Stimulated activated CD4-positive, alpha-beta T cell treated with anti-CD3 and anti-CD28 coated beads, Interleukin-4, amount 100 ng/mL, for 24 hours (primary cell): ENCODE data around the gene BAG3.
A peak's percentile ranks its signal among the peaks of the same experiment; 100 is the strongest.
"Not testable (repeated sequence)": the region's sequence is repeated elsewhere in the genome, so short reads cannot be mapped to it uniquely, and the experiment has no call there.

Experiments
- DNase-seq: peaks from one replicate; pipeline ENCODE4 v3.0.0-alpha.2; 2020

BAG3 gene

GRCh38 chr10:119650692-119651513 lies at the start of gene BAG3:
Gene BAG3, plus strand, starts transcription at chr10:119651380. Its CDS starts 296 bp downstream, at chr10:119651676.
- peak; percentile 81 for DNase-seq

GRCh38 chr10:119602241-119603095 lies 48.7 kb upstream of the BAG3 start:
- peak; percentile 32 for DNase-seq

- no peak for DNase-seq
Observed at GRCh38 chr10:119604468-119604867, 46.7 kb upstream of the BAG3 start.

- DNase-seq, result peak; percentile 37
Observed at GRCh38 chr10:119608316-119609155, 42.6 kb upstream of the BAG3 start.

- no peak for DNase-seq
Observed at GRCh38 chr10:119609516-119609915, 41.7 kb upstream of the BAG3 start.

GRCh38 chr10:119611433-119611832 lies 39.7 kb upstream of the BAG3 start:
- DNase-seq, result no peak

GRCh38 chr10:119613741-119614140 lies 37.4 kb upstream of the BAG3 start:
- DNase-seq, result no peak

GRCh38 chr10:119614686-119615085 lies 36.5 kb upstream of the BAG3 start:
- DNase-seq, result no peak

GRCh38 chr10:119616882-119617570 lies 34.2 kb upstream of the BAG3 start:
- DNase-seq, result peak; percentile 10

- DNase-seq, result no peak
Observed at GRCh38 chr10:119619215-119619614, 32.0 kb upstream of the BAG3 start.

GRCh38 chr10:119619811-119620210 lies 31.4 kb upstream of the BAG3 start:
- DNase-seq, result not testable (repeated sequence)

GRCh38 chr10:119620241-119621077 lies 30.7 kb upstream of the BAG3 start:
- DNase-seq, result no peak

GRCh38 chr10:119621078-119621384 lies 30.1 kb upstream of the BAG3 start:
- DNase-seq, result no peak

GRCh38 chr10:119625570-119626280 lies 25.5 kb upstream of the BAG3 start:
- DNase-seq, result no peak

GRCh38 chr10:119630300-119630699 lies 20.9 kb upstream of the BAG3 start:
- no peak for DNase-seq

GRCh38 chr10:119633538-119634218 lies 17.5 kb upstream of the BAG3 start:
- DNase-seq, result no peak

- DNase-seq, result no peak
Observed at GRCh38 chr10:119634219-119634544, 17.0 kb upstream of the BAG3 start.

- no peak for DNase-seq
Observed at GRCh38 chr10:119637631-119638030, 13.5 kb upstream of the BAG3 start.

GRCh38 chr10:119638982-119639381 lies 12.2 kb upstream of the BAG3 start:
- DNase-seq, result no peak

GRCh38 chr10:119640384-119640783 lies 10.8 kb upstream of the BAG3 start:
- DNase-seq, result no peak
